Smooth muscle cell of bladder (primary cell): ENCODE measurements around the gene CA4. TPM values are rescaled to one million over a fixed set of nuclear protein-coding genes. Genes with fewer than 3 reads are reported as not detected.

Source experiments
- total RNA-seq: library from RNA; depleted of rRNA; stranded (reverse); fragments of >200 nt; gene quantifications from 2 replicates; pipeline ENCODE4 v1.2.3, GENCODE V29; 2014

Gene CA4
- total RNA-seq = 0.14 TPM in 1 of 2 replicates, not detected in the other

DNA sequence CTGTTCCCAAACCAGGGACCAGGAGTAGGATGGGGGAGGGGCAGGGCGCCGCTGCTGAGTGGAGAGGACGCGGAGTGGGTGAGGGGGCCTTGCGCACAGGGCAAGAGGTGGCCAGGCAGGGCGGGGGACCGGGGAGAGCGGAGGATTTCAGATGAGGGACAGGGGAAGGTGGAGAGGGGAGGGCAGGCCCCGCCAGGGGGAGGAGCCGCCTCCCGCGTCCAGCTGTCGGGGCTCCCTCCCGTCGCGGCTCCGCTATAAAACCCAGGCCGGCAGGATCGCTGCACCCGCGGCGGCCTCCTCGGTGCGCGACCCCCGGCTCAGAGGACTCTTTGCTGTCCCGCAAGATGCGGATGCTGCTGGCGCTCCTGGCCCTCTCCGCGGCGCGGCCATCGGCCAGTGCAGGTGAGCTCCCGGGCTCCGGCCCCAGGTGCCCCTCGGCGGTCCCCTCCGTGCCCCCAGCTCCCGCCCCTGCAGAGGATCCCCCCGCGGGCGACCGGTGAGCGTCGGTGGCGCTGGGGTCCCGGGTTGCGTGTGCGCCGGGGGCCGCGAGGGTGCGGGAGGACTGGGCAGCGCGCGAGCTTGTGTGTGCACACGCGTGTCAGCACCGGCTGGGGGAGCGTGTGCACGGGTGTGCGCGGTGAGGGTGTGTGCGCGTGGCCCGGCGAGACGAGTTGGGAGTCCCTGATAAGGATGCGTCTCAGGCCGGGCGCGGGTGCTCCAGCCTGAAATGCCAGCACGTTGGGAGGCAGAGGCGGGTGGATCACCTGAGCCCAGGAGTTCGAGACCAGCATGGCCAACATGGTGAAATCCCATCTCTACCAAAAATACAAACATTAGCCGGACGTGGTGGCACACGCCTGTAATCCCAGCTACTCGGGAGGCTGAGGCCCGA is at the start of gene CA4:
TSS of gene CA4 (plus strand) at position 283 of the 892 bp plus-strand sequence. CDS start at position 345, 62 bp downstream.

Other genes starting within 250 kb of the CA4 start
- 12.4 and 15.0 TPM in 2 replicates for gene RNFT1, start 185.2 kb upstream of the CA4 start, total RNA-seq
- 11.4 and 12.1 TPM in 2 replicates for gene HEATR6, start 71.1 kb upstream of the CA4 start, total RNA-seq
- gene USP32, start 242.2 kb downstream of the CA4 start, total RNA-seq = 44.7 and 55.2 TPM in 2 replicates